NCI-H1105 treated with DMSO at 0.1 percent for 48 hours (cell line): ENCODE data around the gene TBC1D4.

Experiments used
- DNase-seq: peaks from one replicate; lab custom pipeline; 2025; lab: John Stamatoyannopoulos, UW

The TBC1D4 gene

GRCh38 chr13:75489502-75490263 is 7.7 kb upstream of the TBC1D4 start:
- DNase-seq: no peak

- DNase-seq: no peak
Observed at GRCh38 chr13:75486146-75487062, 4.4 kb upstream of the TBC1D4 start.

GRCh38 chr13:75485286-75486062 is 3.5 kb upstream of the TBC1D4 start:
- no peak for DNase-seq

- no peak for DNase-seq
Observed at GRCh38 chr13:75482820-75483079, 781 bp upstream of the TBC1D4 start.

GRCh38 chr13:75481176-75482069 is 546 bp downstream of the TBC1D4 start:
- peak; percentile 42 for DNase-seq

- DNase-seq: peak; percentile 58
Observed at GRCh38 chr13:75480671-75481175, 1.2 kb downstream of the TBC1D4 start.

- DNase-seq: no peak
Observed at GRCh38 chr13:75479102-75479740, 2.7 kb downstream of the TBC1D4 start.

- DNase-seq: no peak
Observed at GRCh38 chr13:75478659-75479058, 3.3 kb downstream of the TBC1D4 start.

GRCh38 chr13:75474956-75475355 is 7.0 kb downstream of the TBC1D4 start:
- no peak for DNase-seq

- no peak for DNase-seq
Observed at GRCh38 chr13:75473468-75473867, 8.5 kb downstream of the TBC1D4 start.

- DNase-seq: no peak
Observed at GRCh38 chr13:75470676-75471075, 11.3 kb downstream of the TBC1D4 start.

GRCh38 chr13:75469047-75469446 is 12.9 kb downstream of the TBC1D4 start:
- DNase-seq: no peak

GRCh38 chr13:75468602-75469001 is 13.4 kb downstream of the TBC1D4 start:
- DNase-seq: no peak

- DNase-seq: no peak
Observed at GRCh38 chr13:75468098-75468497, 13.9 kb downstream of the TBC1D4 start.

- DNase-seq: no peak
Observed at GRCh38 chr13:75467040-75467728, 14.8 kb downstream of the TBC1D4 start.

- DNase-seq: no peak
Observed at GRCh38 chr13:75465236-75465635, 16.7 kb downstream of the TBC1D4 start.

- DNase-seq: no peak
Observed at GRCh38 chr13:75461314-75461713, 20.7 kb downstream of the TBC1D4 start.

GRCh38 chr13:75460644-75461043 is 21.3 kb downstream of the TBC1D4 start:
- no peak for DNase-seq

- DNase-seq: peak; percentile 48
Observed at GRCh38 chr13:75458696-75459422, 23.1 kb downstream of the TBC1D4 start.

- DNase-seq: no peak
Observed at GRCh38 chr13:75455962-75456361, 26.0 kb downstream of the TBC1D4 start.
